GM23248 (cell line): Measurements from ENCODE around the gene PAM.

Experiments used
- EZH2 ChIP-seq: fragments of 200-600 bp; sonication (generic); IDR thresholded peaks from 2 replicates; pipeline ENCODE4 v1.6.1; 2018; ENCODE audit warnings: antibody characterized with exemption, mild to moderate bottlenecking; ENCODE audit not compliant: insufficient read depth, poor library complexity, severe bottlenecking
- EZH2phosphoT487 ChIP-seq: fragments of 200-600 bp; sonication (generic); IDR thresholded peaks from 2 replicates; pipeline ENCODE4 v1.6.1; 2018; ENCODE audit warnings: antibody characterized with exemption, moderate library complexity, mild to moderate bottlenecking, low read depth; ENCODE audit not compliant: insufficient read depth

DNA sequence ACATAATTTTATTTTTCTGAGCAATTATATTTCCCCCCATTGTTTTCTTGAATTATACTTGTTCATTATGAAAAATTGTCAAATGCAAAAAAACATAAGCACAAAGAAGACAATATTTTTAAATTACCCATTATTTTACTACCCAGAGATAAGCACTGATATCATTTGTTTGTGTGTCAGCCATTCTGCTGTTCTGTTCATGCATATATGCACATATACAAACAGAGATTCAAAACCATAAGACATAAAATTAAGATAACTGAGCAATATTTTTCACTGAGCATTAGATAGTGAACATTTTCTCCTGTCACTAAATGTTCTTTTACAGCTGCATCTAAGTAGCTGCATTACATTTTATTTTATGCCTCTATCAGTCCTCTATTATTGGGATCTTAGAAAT lies 35.6 kb downstream of the PAM start:
- TF ChIP-seq EZH2, result no peak
- no peak for TF ChIP-seq EZH2phosphoT487
